GM19397 (cell line): ENCODE measurements around the gene CYP20A1.
A peak's percentile ranks its signal among the peaks of the same experiment; 100 is the strongest.
"Not testable (repeated sequence)": the region's sequence is repeated elsewhere in the genome, so short reads cannot be mapped to it uniquely, and the experiment has no call there.

Experiments used
- ATAC-seq: cut with Tn5 transposase; IDR thresholded peaks from one replicate; pipeline ENCODE4 v1.9.1; 2021; ENCODE audit warnings: mild to moderate bottlenecking, moderate library complexity; ENCODE audit not compliant: unreplicated experiment

Gene CYP20A1

GRCh38 chr2:203238704-203239526 is at the start of gene CYP20A1:
CYP20A1 (plus strand) TSS chr2:203239018; CDS start chr2:203239063, 45 bp downstream.
- ATAC-seq = peak; percentile 91

GRCh38 chr2:203190547-203190946 is 48.3 kb upstream of the CYP20A1 start:
- not testable (repeated sequence) for ATAC-seq

GRCh38 chr2:203191026-203191425 is 47.8 kb upstream of the CYP20A1 start:
- not testable (repeated sequence) for ATAC-seq

- ATAC-seq = no peak
Measured at GRCh38 chr2:203191961-203192360, 46.9 kb upstream of the CYP20A1 start.

- no peak for ATAC-seq
Measured at GRCh38 chr2:203195331-203196036, 43.3 kb upstream of the CYP20A1 start.

GRCh38 chr2:203200866-203201265 is 38.0 kb upstream of the CYP20A1 start:
- no peak for ATAC-seq

- ATAC-seq = no peak
Measured at GRCh38 chr2:203201426-203201825, 37.4 kb upstream of the CYP20A1 start.

GRCh38 chr2:203209538-203209937 is 29.3 kb upstream of the CYP20A1 start:
- ATAC-seq = no peak

- no peak for ATAC-seq
Measured at GRCh38 chr2:203225423-203226039, 13.3 kb upstream of the CYP20A1 start.

GRCh38 chr2:203229674-203230073 is 9.1 kb upstream of the CYP20A1 start:
- not testable (repeated sequence) for ATAC-seq

- no peak for ATAC-seq
Measured at GRCh38 chr2:203237346-203238238, 1.2 kb upstream of the CYP20A1 start.

- ATAC-seq = no peak
Measured at GRCh38 chr2:203238292-203238703, 520 bp upstream of the CYP20A1 start.

GRCh38 chr2:203240491-203240890 is 1.7 kb downstream of the CYP20A1 start:
- ATAC-seq = no peak

GRCh38 chr2:203242518-203242917 is 3.7 kb downstream of the CYP20A1 start:
- ATAC-seq = no peak

GRCh38 chr2:203246646-203247045 is 7.8 kb downstream of the CYP20A1 start:
- no peak for ATAC-seq

GRCh38 chr2:203252818-203253217 is 14.0 kb downstream of the CYP20A1 start:
- ATAC-seq = no peak

GRCh38 chr2:203253422-203254095 is 14.7 kb downstream of the CYP20A1 start:
- not testable (repeated sequence) for ATAC-seq

GRCh38 chr2:203261326-203262159 is 22.7 kb downstream of the CYP20A1 start:
- no peak for ATAC-seq

GRCh38 chr2:203279288-203279687 is 40.5 kb downstream of the CYP20A1 start:
- no peak for ATAC-seq
